NCI-H526 (cell line): ENCODE measurements around the gene ATXN10.
"Not testable (repeated sequence)": the region's sequence is repeated elsewhere in the genome, so short reads cannot be mapped to it uniquely, and the experiment has no call there.

ENCODE experiments used
- DNase-seq, 2 experiments: peaks; one replicate each; lab custom pipeline; 2025; lab: John Stamatoyannopoulos, UW

Gene ATXN10

GRCh38 chr22:45678961-45679912, 7.6 kb downstream of the ATXN10 start:
- no peak for DNase-seq

DNA sequence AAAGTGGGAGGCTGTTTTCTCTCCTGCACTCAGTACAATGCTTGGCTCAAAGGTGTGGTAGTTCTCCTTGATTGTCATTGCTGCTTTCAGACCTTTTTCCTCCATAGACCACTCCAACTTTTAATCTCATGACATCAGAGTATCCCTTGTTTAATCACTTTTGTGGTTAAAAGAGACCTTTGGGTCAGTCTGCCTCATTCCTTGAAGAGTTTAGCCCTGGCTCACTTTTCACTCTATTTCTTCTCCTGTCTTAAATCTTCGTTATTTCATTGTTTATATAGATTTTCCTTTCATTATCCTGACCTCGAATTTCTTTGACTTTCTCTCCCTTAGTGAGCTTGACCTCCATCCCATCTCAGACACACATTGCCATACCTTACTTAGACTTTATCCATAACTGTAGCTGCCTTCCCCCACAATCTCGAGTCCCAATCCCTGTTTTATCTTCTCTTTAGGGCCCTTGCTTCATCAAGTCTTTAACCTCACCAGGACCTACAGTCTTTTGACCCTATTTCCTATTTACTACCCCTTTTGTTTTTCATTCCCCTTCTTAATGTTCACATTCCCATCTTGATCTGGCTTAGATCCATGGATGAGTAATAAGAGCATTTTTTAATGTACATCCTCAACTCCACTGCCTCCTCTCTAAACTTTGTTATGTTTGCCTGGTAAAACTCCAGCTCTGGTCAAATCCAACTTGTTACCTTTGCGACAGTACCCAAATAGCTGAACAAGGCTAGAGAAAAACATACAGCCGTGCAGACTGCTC, 9.5 kb downstream of the ATXN10 start:
- DNase-seq, result no peak

DNA sequence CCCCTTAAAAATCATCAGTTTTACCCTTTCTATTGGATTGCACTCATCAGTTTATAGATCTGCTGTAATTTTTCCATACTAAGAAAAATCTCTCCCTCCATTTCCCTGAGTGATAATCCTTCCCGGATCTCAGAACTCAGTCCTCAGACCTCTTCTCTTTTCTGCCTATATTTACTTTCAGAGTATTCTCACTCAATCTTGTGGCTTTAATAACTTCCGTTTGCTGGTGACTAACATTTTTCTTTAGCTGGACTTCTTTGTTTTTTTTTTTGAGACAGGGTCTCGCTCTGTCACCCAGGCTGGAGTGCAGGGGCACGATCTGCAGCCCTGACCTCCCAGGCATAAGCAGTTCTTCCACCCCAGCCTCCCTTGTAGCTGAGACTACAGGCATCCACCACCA, 10.4 kb downstream of the ATXN10 start:
- DNase-seq, result no peak

DNA sequence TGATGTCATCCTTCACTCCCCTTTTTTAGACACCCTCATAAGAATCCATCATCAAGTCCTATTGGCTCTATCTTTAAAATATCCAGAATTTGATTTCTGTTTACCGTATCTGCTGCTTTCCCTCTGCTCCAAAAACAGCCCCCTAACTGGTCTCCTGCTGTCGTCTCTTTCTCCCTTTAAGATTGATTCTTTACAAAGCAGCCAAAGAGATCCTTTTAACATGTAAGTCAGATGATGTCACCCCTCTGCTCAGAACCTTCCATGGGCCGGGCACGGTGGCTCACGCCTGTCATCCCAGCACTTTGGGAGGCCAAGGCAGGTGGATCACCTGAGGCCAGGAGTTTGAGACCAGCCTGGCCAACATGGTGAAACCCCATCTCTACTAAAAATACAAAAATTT, 11.1 kb downstream of the ATXN10 start:
- DNase-seq, result not testable (repeated sequence)

DNA sequence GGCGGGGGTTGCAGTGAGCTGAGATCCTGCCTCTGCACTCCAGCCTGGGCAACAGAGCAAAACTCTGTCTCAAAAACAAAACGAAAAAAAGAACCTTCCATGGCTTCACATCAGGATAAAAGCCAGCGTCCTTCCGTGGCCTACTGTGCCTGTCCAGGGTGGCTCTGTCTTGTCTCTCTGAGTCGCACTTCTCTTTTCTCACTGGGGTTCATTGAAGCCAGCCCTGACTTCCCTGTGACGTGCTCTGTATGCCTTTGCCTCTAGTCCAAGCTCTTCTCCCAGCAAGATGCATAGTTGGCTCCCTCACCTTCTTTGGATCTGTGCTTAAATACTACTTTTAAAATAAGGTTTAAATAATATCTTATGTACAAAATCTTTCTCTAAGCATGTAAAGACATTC, 11.6 kb downstream of the ATXN10 start:
- DNase-seq, result no peak

DNA sequence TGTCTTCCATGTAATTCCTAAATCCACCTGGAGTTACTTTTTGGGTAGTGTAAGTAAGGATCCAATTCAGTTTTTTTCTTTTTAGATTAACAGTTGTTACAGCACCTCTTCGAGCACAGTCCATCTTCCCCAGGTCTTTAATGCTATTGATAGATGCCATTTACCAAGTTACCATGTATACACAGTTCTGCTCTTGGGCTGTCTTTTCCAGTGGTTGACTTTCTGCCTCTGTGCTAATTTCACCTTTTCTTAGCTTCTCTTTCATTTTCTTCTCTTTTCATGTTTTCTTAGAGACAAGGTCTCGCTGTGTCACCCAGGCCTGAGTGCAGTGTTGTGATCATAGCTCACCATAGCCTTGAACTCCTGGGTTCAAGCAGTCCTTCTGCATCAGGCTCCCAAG, 12.0 kb downstream of the ATXN10 start:
- DNase-seq, result no peak

DNA sequence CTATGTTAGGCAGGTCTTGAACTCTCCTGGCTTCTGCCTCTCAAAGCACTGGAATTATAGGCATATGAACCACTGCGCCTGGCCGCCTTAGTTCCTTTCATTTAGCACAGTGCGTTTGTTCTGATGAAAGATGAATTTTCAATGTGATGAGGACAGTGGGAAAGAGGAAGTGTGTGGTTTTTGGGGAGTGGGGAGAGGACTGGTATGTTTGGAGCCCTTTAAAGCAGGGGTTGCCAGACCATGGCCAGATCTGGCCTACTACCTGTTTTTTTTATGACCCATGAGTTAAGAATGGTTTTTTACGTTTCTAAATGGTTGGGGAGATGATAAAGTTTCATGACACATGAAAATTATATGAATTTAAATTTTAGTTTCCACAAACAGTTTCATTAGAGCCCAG, 12.5 kb downstream of the ATXN10 start:
- DNase-seq, result no peak

GRCh38 chr22:45684752-45685574, 13.3 kb downstream of the ATXN10 start:
- DNase-seq, result no peak

GRCh38 chr22:45686004-45686403, 14.4 kb downstream of the ATXN10 start:
- no peak for DNase-seq

DNA sequence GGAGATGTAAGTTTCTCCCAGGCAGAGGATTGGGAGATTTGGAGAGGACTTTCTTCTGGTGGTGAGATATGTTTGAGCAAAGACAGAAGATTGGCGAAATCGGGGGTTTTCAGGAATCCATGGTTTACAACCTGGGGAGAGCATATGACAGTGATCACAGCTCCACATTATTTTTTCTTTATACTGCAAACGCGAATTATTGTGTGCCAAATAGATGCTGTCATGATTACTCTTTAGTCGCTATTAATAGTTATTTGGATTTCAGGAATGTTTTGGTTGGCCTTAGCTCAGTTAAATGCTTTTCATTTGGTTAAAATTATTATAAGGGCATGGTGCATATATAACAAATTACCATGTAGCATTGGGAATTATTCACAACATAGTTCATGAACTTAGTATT, 15.2 kb downstream of the ATXN10 start:
- no peak for DNase-seq

GRCh38 chr22:45688600-45689080, 17.0 kb downstream of the ATXN10 start:
- DNase-seq, result no peak

- DNase-seq, result no peak
These were observed 17.6 kb downstream of the ATXN10 start for GRCh38 chr22:45689211-45689610.

DNA sequence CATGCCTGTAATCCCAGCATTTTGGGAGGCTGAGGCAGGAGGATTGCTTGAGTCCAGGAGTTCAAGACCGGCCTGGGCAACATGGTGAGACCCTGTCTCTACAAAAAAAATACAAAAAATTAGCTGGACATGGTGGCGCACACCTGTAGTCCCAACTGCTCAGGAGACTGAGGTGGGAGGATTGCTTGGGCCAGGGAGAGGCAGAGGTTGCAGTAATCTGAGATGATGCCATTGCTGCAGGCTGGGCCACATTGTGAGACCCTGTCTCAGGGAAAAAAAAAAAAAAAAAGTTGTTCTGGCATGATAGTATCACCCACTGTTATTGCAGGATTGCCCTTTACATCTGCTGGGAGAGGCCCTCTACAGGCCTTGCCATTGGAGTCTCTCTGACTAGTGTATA, 18.4 kb downstream of the ATXN10 start:
- DNase-seq, result no peak

GRCh38 chr22:45692549-45692948, 20.9 kb downstream of the ATXN10 start:
- DNase-seq, result no peak

DNA sequence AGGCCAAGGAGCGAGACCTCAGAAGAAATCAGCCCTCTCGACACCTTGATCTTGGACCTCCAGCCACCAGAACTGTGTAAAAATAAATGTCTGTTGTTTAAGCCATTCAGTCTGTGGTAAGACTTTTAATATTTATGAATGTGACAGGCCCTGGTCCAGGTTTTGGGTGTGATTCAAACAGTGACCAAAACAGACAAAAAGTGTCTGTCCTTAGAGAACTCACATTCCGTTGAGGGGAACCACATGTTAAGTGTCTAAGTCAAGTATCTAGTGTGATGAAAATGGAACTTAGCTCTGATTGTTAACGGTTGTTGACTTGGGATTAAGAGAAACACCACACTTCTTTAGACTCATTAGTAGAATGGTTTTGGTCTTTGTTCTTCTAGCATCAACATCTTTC, 22.2 kb downstream of the ATXN10 start:
- no peak for DNase-seq

- DNase-seq, result no peak
These were observed 24.6 kb downstream of the ATXN10 start for GRCh38 chr22:45696227-45696626.

DNA sequence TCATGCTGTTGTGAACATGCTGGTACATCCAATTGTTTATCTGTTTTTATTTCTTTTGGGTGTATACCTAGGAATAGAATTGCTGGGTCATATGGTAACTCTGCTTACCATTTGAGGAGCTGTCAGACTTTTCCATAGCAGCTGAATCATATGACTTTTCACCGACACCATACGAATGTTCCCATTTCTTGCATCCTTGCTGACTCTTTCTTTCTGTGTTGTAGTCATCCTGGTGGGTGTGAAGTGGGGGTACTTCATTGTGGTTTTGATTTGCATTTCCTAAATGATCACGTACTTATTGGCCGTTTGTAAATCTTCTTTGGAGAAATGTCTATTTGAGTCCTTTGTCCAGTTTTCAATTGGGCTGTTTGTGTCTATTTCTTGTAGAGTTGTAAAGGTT, 26.5 kb downstream of the ATXN10 start:
- DNase-seq, result no peak

DNA sequence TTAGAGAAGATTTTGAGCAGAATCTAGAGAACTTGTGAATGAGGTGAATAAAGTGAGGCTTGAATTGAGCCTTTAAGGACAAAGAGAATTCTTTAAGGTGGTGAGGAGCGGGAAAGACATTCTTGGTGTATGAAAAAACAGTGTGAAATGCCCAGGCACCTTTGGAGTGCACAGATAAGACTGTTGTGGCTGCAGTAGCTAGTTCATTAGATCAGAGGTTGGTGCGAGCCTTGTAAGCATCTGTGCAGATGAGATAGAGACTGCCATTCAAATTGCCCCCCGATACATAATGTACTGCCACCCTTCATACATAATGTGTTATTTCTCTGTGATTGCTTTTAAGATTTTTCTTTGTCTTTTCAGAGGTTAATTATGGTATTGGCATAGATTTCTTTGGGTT, 31.3 kb downstream of the ATXN10 start:
- DNase-seq, result no peak

- DNase-seq, result no peak
These were observed 32.1 kb downstream of the ATXN10 start for GRCh38 chr22:45703758-45704157.

- DNase-seq, result no peak
These were observed 33.0 kb downstream of the ATXN10 start for GRCh38 chr22:45704648-45705047.

GRCh38 chr22:45707605-45708004, 36.0 kb downstream of the ATXN10 start:
- no peak for DNase-seq

GRCh38 chr22:45708145-45708544, 36.5 kb downstream of the ATXN10 start:
- no peak for DNase-seq
